Measurements from ENCODE around the gene LVRN.

LVRN gene

DNA sequence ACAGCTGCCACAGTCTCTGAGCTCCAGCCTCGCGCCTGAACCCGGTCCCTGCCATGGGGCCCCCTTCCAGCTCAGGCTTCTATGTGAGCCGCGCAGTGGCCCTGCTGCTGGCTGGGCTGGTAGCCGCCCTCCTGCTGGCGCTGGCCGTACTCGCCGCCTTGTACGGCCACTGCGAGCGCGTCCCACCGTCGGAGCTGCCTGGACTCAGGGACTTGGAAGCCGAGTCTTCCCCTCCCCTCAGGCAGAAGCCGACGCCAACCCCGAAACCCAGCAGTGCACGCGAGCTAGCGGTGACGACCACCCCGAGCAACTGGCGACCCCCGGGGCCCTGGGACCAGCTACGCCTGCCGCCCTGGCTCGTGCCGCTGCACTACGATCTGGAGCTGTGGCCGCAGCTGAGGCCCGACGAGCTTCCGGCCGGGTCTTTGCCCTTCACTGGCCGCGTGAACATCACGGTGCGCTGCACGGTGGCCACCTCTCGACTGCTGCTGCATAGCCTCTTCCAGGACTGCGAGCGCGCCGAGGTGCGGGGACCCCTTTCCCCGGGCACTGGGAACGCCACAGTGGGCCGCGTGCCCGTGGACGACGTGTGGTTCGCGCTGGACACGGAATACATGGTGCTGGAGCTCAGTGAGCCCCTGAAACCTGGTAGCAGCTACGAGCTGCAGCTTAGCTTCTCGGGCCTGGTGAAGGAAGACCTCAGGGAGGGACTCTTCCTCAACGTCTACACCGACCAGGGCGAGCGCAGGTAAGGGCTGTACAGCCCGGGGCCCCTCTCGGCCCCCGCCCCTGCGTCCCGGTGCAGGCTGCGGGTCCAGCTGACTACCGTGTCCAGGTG lies 509 bp downstream of the LVRN start:
- no peak for DNase-seq

DNA sequence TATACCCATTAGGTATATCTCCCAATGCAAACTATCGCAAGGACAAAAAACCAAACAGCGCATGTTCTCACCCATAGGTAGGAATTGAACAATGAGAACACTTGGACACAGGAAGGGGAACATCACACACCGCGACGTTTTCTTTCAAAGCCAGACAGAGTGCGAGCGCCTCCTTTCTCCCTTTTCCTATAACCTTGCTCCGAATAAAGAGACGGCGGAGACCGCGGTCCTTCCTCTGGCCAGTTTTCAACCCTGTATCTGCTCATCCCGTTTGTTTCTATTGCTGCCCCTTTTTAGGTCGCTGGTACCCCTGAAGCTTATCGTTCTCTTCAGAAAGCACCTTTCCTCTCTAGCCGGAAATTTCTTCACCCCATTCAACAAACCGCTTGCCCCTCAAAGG lies 1.3 kb downstream of the LVRN start:
- DNase-seq, result no peak

DNA sequence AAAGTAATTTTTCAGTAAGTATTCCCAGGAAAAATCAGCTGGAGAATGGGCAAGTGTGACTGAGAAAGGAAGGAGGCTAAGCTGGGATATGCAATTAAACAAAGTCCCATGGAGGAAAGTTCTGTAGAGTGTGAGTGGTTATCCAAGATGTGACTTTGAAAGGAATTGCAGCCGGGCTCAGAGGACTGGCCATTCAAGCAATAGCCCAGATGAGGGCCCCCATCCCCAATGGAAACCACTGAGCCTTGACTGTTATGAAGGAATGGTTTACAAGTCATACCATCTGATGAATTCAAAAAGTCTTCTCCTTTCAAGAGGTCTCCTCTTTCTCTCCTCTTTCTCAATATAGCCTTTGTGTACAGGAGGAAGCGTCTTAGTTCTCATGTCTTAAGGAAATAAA lies 6.5 kb downstream of the LVRN start:
- no peak for DNase-seq

DNA sequence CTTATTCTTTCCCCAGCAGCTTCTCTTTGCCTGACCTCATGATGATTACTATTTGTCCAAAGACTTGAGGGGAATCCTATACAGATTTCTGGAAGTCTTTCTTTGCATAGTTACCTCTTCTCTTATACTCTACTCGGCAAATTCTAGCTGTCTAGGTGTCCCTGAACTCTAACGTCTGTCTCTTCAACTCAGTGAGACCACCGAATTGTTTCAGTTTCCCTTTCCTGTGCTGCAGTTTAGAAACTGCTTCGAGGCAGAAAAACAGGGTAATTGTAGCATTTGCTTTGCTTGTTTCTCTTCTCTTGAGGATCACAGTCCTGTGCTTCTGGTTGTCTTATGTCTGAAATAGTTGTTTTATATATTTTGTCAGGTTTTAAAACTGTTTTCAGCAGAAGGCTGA lies 14.8 kb downstream of the LVRN start:
- no peak for DNase-seq

DNA sequence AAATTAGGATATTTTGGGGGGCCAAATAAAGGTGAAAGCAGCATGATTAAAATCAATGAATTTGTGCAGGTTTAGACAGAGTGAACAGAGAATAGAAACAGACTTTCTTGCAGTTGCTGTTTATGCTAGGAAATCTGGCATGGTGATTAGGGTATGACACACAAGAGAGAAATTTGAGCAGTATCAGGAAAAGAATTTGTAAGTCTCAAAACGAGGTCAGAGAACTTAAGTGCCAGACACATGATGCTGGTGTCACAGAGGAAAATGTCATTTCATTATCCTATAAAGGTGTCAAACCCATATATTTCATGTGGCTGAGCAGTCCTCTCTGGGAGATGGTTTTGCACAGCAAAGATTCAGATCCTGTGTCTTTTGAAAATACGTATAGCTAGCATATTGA lies 15.7 kb downstream of the LVRN start:
- no peak for DNase-seq

DNA sequence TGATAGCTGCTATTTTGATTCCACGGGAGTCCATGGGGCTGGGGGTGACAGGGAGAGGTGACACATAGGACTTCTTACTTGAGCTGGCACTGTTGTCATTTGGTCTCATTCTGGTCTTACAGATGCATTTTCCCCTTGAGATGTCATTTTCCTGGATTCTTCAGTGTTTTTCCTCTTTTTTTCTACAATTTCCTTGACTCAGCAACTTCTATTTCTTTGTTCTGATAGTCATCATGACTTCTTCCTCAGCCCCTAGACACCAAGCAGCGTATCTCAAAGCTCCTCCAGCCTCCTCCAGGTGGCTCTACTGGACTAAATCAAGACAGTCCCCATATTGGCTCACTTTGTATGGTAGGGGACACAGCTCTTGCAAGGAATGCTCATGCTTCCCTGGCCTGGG lies 16.5 kb downstream of the LVRN start:
- no peak for DNase-seq

DNA sequence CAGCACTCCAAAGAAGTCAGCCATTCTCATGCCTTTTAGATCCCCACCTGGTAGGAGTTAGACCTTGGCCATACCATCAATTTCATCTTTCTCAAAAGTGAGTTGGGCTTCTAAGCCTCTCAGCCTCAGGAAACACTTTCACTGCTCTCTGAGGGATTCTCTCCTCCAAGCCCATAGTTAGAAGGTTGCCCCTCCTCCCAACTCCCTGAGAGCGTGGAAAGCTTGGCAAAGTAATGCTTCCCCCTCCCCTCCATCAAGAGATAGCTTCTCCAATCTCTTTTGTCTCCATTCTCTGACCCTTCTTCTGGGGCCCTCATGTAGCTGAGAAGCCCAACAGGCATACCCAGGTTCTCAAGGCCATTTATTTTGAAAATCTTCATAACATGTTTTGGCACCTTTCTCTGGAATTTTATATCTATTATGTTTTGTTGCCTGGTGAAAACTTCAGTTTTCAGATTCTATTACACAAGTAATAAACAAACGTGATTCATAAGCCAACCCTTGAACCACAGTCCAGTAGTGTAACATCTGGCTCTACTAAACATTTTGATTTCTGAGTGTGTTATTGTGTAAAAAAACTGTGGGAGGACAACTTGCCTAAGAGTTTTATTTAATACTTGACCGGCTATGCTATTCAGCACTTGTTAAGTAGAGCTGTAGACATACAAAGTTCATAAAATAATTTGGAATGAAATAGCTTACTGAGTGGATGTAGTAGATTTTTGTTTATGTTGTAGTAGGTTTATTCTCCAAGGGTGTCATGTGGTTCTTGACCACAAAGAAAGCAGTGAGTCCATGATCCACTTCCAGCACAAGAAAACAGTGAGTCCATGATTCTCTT lies 17.1 kb downstream of the LVRN start:
- DNase-seq, result no peak

DNA sequence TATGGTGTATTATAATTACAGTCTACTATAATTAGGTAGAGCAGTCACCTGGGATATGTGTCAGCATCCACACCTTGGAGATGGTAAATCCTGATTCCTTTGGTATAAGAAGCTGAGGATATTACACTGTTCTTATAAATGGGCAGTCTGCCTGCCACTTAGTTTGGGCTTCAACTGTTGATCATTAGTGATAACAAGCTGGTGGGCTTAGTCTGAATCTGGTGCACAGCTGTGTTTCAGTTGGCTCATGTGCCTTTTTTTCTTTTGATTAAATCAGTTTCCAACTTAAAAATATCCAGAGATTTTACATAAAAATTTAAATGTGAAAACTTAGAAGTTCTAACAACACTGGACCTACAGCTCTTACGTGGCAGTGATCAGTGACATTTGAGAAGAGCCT lies 21.2 kb downstream of the LVRN start:
- no peak for DNase-seq

DNA sequence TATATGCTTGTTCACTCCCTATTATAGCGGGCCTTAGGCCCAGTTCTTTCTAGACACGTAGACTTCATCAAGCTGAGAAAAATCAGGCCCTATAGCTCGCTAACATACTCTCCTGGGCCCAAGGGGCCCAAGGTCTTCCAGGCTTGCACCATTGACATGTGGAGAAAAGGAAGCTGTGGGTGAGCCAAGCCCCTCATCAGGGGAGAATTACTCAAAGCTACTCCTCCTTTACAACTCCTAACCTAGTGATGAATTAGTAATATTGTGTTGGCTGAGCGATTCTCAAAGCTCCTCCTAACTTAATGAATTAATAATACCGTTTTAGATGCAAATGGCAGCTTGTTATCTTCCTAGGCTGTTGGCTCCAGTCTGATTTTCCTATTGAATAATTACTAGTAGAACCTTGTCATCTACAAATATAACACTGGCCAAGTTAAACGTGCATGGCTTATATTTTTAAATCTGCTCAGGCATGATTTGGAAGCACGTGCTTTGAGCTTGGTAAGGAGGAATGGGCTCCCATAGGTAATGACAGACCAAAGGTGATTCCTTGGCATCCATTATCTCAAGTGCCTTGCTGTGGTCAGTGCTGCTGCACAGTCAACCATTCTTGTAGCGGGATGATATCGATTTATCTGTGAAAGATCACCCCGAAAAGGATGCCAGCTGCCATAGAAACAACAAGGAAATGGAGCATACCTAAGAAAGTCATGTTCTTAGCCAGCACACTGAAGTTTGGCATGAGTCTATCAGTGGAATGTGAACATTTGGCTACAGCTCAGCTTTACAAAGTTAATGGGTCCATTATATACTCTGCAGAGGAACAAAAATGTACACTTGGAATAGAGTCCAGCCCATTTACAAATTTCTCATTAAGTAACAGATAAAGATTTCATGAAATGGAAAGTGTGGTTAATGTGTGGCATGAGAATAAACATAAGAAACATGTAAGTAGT lies 23.8 kb downstream of the LVRN start:
- DNase-seq, result no peak

DNA sequence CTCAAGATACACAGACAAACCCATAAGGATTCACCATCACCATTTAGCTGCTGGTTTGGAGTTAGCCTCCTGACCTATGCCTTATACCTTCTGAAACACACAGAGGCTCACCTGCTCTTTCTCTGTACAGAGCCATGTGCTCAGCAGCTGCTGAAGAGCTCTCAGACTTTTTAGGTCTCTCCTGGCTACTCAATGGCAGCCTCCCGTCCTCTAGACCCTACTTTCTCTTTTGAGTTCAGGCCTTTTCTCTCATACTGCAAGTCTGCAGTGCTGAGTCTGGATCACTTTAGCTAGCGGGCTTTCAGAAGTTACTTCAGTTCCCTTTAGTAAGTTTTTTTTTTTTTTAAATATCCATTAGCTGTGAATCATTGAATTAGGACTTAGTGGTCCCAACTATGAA lies 25.7 kb downstream of the LVRN start:
- DNase-seq, result no peak

DNA sequence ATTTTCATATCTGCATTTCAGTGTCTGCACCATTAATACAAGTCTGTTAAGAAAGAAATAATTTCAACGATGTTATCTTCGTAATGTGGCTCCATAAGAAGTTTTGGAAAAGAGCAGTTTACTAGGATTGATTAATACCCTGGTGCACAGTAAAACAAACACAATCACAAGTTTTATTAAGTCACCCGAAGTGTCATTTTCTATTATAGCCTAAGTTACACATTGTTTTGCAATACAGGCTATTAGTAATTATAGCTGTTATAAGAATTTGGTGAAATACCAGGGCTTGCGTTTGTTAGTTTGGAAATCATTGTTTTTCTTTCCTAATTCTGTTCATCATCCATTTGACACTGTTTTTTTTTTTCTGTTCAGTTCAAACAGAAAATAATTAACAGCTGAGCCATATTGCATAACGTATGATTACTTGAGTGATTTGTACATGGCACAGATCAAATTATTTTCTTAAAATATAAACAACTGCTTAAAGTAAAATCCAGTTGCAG lies 30.6 kb downstream of the LVRN start:
- no peak for DNase-seq

DNA sequence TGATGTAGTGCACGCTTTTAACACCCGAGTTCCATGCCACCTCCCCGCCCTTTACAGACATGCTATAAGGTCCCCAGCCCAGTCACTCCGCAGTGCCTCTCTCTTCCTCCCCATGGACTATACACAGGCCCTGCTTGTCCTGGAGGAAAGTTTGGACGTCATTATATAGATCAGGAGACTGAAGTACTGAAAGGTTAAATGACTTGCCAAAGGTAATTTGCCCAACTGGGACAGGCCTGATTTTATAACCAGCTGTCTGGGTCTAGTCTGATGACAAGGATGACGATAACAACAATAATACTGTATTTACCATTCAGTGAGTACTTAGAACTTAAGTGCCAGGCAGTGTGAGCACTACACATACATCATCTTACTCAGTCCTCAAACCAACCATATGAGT lies 33.1 kb downstream of the LVRN start:
- DNase-seq, result no peak

DNA sequence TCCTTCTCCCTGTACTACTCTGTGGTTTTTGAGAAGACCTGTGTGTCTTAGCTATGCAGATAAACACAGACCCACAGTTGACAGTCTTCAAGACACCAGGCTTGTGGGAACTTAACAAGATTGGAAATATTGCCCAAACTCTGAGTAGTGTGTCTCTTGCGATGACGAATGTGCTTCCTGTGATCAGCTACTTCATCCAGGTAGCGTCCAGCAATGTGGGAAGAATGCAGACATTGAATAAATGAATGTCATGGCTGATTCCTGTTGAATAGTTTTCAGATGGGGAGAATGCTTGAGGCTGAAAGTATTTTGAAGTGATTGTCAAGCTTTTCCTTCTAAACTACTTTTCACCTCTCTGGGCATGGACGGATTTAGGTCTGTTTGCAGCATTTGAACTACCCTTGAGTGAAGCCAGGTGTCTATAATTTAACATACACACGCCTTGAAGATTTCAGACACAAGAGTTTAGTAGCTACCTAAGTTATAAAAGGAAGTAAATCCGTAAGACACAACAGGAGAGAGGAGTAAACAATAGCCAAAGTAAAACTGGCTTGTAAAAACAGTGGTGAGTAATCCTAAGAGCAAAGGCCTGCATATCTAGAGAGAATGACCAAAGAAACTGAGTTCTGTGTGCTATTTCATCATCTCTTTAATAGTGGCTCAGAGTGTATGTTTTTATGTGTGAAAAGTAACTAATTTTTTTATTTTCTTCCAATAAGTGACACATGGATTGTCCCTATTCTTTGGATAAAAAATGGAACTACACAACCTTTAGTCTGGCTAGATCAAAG lies 40.0 kb downstream of the LVRN start:
- DNase-seq, result no peak

DNA sequence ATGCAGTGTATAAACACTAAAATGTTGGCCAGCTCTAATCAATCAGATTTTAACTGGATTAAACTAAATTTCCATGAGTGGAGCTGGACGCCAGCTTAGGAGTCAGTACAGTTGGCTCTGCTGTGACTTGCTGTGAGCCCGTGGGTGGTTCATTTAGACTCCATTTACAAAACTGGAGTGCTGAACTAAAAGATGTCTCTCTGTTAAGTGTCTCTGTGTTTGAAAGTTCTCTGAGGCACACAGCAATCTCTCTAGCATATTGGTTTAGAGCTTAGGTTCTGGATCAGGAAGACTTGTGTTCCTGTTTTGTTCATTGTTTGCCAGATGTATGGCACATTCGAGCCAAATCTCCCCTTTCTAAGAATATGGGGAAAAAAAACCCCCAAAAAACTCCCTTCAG lies 42.0 kb downstream of the LVRN start:
- DNase-seq, result no peak

DNA sequence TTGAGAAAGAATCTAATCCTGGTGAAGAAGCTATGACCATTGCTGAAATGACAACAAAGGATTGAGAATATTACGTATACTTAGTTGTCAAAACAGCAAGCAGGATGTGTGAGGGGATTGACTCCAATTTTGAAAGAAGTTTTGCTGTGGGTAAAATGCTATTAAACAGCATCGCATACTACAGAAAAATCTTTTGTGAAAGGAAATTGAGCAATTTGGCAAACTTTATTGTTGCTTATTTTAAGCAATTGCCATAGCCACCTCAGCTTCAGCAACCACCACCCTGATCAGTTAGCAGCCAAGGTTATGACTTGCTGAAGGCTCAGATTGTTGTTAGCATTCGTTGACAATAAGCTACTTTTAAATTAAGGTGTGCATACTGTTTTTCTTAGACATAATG lies 47.5 kb downstream of the LVRN start:
- DNase-seq, result no peak

DNA sequence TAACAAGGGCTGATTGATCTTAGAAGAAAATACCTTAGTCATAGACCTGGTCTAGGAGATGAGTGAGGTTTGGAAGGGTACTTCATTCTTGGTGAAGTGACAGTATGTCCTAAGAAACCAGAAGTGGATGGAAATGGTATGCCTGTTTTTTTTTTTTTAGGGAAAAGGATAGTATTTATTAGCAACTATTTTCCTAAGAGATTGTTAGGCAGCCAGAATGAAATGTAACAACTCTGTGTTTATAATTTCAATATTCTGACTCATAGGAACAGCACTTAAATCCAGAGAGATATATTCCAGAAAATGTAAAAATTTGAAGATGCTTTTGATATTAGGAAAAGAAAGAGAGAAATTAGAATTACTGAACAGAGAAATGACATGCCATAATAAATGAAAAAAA lies 48.8 kb downstream of the LVRN start:
- no peak for DNase-seq

DNA sequence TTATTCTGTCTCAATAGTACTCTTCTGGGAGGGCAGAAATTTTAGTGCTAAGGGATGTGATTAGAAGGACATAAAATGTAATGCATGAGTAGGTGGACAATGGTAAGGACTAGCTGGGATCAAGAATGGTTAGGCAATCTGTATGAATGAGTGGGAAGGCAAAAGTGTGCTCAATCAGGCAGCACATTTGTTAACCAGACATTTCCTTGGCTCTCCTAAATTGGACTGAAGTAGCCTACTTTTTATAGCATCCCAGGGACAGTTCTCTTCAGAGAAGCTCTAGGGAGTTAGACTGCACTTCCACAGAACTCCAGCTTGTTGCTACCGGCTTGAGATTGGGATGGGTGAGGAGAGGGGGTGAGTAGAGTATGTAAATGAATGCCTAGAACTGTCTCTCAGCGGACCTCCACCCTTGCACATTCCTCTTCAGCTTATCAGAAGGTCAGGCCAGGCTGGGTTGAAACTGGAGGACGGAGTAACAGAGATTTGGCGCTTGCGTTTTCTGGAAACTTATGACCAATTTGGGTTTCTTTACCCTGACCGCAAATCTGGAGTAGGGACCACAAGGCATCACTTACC lies 51.0 kb downstream of the LVRN start:
- no peak for DNase-seq

DNA sequence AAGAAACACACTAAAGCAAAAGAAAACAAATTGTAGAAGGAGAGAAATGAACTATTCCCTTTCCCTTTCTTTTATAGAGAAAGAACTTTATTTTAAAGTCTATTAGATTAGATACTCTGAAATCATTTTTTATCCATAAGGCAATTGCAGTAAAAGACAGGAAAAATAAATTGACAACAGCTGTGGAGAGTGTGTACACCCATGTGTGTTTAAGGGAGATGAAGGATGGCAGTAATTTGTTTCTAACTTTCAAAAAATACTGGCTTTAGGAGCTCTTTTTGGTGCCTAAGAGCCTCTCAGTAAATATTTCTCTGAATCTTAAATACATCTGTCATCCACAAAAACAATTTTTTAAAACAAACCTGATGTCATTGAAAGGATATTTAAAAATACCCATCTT lies 51.7 kb downstream of the LVRN start:
- DNase-seq, result no peak

DNA sequence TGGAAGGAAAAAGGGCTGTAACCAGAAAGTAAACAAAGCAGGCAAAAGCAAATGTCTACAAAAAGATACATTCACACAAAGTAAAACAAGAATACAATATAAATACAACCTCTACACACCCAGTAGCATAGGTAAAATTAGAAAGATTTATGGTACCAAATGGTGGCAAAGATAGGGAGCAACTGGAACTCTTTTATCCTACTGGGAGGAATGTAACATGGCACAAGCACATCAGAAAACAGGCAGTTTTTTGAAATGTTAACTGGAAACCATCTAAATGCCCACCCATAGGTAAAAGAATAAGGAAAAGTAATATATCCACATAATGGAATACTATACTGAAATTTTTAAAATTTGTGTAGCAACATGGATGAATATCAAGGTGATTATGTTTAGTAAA lies 61.3 kb downstream of the LVRN start:
- no peak for DNase-seq

DNA sequence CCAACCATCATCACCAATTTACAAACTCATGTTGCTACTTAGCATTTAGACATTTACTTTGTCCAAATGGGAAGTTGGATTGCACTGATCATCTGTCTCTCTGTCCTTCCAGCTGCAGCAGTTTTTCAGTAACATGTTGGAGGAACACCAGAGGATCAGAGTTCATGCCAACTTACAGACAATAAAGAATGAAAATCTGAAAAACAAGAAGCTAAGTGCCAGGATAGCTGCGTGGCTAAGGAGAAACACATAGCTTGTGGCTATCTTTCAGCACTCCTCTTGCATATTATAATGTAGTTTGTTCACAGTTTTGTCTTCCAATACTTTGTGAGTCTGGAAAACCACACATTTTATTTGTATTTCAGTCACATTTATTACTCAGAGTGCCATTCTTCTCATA lies 63.6 kb downstream of the LVRN start:
- no peak for DNase-seq

DNA sequence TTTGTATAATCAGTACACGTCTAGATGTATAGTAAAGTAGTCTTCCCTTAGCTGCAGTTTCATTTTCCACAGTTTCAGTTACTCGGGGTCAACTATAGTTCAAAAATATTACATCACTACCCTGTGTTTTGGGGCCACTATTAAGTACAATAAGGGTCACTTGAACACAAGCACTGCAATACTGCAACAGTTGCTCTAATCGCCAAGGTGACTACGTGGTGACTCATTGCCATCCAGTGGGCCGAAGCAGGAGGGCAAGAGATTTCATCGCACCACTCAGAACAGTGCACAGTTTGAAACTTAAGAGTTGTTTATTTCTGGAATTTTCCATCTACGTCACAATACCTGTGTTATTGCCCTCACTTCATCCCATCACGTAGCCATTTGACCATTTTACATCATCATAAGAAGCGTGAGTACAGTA lies 69.8 kb downstream of the LVRN start, which contains the start of gene ARL14EPL:
Gene ARL14EPL (plus strand): TSS at position 379 of the 424 bp plus-strand sequence. CDS start 18,994 bp downstream, outside the sequence.
- DNase-seq, result no peak

DNA sequence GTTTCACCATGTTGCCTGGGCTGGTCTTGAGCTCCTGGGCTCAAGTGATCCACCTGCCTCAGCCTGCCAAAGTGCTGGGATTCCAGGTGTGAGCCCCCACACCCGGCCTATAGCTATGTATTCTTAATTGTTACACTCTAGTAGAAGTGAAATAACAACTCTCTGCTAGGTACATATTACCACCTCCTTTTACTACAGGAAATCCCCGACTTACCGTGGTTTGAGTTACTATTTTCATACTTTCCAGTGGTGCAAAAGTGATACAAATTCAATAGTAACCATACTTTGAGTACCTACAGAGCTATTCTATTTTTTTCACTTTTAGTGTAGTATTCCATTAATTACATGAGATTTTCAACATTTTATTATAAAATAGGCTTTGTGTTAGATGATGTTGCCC lies 70.7 kb downstream of the LVRN start:
- no peak for DNase-seq

Measured in NCI-H446 treated with DMSO at 0.1 percent for 48 hours (cell line).